A673 (cell line): ENCODE results near the gene RAP1GAP2.

Experiments used
- EZH2 ChIP-seq: fragments of 200-600 bp; sonication (generic); IDR thresholded peaks from 2 replicates; pipeline ENCODE4 v1.6.1; 2017; ENCODE audit warnings: borderline replicate concordance, low read depth, mild to moderate bottlenecking, mixed read lengths, antibody characterized with exemption, low read length; ENCODE audit not compliant: poor library complexity, severe bottlenecking
- TF ChIP-seq, protein P1 (sequence below): fragments of 300-800, 200-600 bp; sonication (generic); conservative IDR thresholded peaks from 2 replicates; pipeline ENCODE4 v1.5.1; 2017; ENCODE audit warnings: low read depth, mild to moderate bottlenecking, antibody characterized with exemption, low read length, moderate library complexity, mixed read lengths

DNA sequence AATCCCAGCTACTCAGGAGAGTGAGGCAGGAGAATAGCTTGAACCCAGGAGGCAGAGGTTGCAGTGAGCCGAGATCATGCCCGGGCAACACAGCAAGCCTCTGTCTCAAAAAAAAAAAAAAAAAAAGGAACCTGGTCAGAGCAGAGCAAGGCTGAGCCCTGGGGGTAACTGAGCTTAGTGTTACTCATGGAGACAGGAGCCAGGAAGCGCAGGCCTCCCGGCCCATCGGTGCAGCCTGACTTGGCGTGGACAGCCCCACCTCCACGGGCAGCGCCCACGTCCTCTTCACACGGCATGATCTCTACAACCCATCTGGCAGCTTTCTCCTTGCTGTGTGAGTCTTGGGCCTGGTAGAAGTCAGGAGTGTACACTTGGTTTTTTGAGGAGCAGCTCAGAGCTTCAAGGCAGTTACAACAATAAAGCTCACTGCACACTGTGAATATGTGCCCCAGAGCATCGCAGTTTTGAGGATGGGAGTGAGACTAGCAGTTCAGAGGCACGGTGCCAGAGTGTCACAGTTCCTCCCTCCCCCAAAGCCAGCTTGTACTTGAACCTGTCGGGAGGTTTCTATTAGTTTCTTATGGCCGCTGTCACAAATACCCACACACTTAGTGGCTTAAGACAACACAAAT lies 129.9 kb downstream of the RAP1GAP2 start:
- no peak for TF ChIP-seq EZH2
- TF ChIP-seq, protein P1, sequence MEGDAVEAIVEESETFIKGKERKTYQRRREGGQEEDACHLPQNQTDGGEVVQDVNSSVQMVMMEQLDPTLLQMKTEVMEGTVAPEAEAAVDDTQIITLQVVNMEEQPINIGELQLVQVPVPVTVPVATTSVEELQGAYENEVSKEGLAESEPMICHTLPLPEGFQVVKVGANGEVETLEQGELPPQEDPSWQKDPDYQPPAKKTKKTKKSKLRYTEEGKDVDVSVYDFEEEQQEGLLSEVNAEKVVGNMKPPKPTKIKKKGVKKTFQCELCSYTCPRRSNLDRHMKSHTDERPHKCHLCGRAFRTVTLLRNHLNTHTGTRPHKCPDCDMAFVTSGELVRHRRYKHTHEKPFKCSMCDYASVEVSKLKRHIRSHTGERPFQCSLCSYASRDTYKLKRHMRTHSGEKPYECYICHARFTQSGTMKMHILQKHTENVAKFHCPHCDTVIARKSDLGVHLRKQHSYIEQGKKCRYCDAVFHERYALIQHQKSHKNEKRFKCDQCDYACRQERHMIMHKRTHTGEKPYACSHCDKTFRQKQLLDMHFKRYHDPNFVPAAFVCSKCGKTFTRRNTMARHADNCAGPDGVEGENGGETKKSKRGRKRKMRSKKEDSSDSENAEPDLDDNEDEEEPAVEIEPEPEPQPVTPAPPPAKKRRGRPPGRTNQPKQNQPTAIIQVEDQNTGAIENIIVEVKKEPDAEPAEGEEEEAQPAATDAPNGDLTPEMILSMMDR, result no peak
